Neural progenitor cell (in vitro differentiated cells): ENCODE data around the gene HTD2. TPM values are rescaled to one million over a fixed set of nuclear protein-coding genes. Genes with fewer than 3 reads are reported as not detected.

Experiments
- DNase-seq: peaks from one replicate; pipeline ENCODE4 v3.0.0-alpha.2; 2016; ENCODE audit warnings: low spot score
- H2AFZ ChIP-seq: fragments of 200-600 bp; sonication (generic); replicated peaks from 2 replicates; pipeline ENCODE4 v1.6.1; 2016; ENCODE audit warnings: antibody characterized with exemption
- H3F3A ChIP-seq: fragments of 200-600 bp; sonication (generic); 2 replicates; pipeline ENCODE4 v1.6.1; 2016; ENCODE audit warnings: antibody characterized with exemption, low read depth
- H3K27ac ChIP-seq: fragments of 200-600 bp; sonication (generic); 2 replicates; pipeline ENCODE4 v1.5.1; 2016; ENCODE audit warnings: mild to moderate bottlenecking
- H3K27me3 ChIP-seq: fragments of 200-600 bp; sonication (generic); 2 replicates; pipeline ENCODE4 v1.6.1; 2016; ENCODE audit warnings: mild to moderate bottlenecking, moderate library complexity
- H3K36me3 ChIP-seq: fragments of 200-600 bp; sonication (generic); 2 replicates; pipeline ENCODE4 v1.5.1; 2016
- H3K4me1 ChIP-seq: fragments of 200-600 bp; sonication (generic); 2 replicates; pipeline ENCODE4 v1.6.1; 2016; ENCODE audit warnings: mixed run types
- H3K4me2 ChIP-seq: fragments of 200-600 bp; sonication (generic); 2 replicates; pipeline ENCODE4 v1.6.1; 2016
- H3K4me3 ChIP-seq: fragments of 200-600 bp; sonication (generic); 2 replicates; pipeline ENCODE4 v1.5.1; 2016
- H3K79me2 ChIP-seq: fragments of 200-600 bp; sonication (generic); 2 replicates; pipeline ENCODE4 v1.6.1; 2016; ENCODE audit warnings: low read depth
- H3K9ac ChIP-seq: fragments of 200-600 bp; sonication (generic); 2 replicates; pipeline ENCODE4 v1.6.1; 2016
- H3K9me3 ChIP-seq: fragments of 200-600 bp; sonication (generic); 2 replicates; pipeline ENCODE4 v1.5.1; 2016; ENCODE audit warnings: low read depth
- H4K20me1 ChIP-seq: fragments of 200-600 bp; sonication (generic); 2 replicates; pipeline ENCODE4 v1.6.1; 2016; ENCODE audit warnings: low read depth
- H3K27ac Mint-ChIP-seq: 3 replicates; pipeline ENCODE4 v1.8.0; 2021; ENCODE audit warnings: mixed read lengths
- H3K27me3 Mint-ChIP-seq: 2 replicates; pipeline ENCODE4 v1.8.0; 2022; ENCODE audit warnings: low read depth, mild to moderate bottlenecking, inconsistent platforms, moderate library complexity, mixed read lengths; ENCODE audit not compliant: insufficient read depth
- H3K36me3 Mint-ChIP-seq: 3 replicates; pipeline ENCODE4 v1.8.0; 2021; ENCODE audit warnings: mixed read lengths
- H3K4me1 Mint-ChIP-seq: 3 replicates; pipeline ENCODE4 v1.8.0; 2021; ENCODE audit warnings: mixed read lengths
- H3K4me3 Mint-ChIP-seq: 3 replicates; pipeline ENCODE4 v1.8.0; 2021; ENCODE audit warnings: mild to moderate bottlenecking, moderate library complexity, mixed read lengths
- H3K9me3 Mint-ChIP-seq: 3 replicates; pipeline ENCODE4 v1.8.0; 2020; ENCODE audit warnings: mixed read lengths
- CTCF ChIP-seq: fragments of 200-600 bp; sonication (generic); IDR thresholded peaks from 2 replicates; pipeline ENCODE4 v1.5.1; 2017; ENCODE audit warnings: antibody characterized with exemption, mild to moderate bottlenecking
- EZH2 ChIP-seq: fragments of 200-600 bp; sonication (generic); IDR thresholded peaks from 2 replicates; pipeline ENCODE4 v1.6.1; 2017; ENCODE audit warnings: antibody characterized with exemption, mild to moderate bottlenecking, moderate library complexity
- EZH2phosphoT487 ChIP-seq: fragments of 200-600 bp; sonication (generic); IDR thresholded peaks from 2 replicates; pipeline ENCODE4 v1.6.1; 2017; ENCODE audit warnings: antibody characterized with exemption
- total RNA-seq: library from RNA; depleted of rRNA; stranded (reverse); fragments of >200 nt; gene quantifications from 2 replicates; pipeline ENCODE4 v1.2.3, GENCODE V29; 2015; ENCODE audit warnings: low replicate concordance

The HTD2 gene
- total RNA-seq, 1 donor from 2014 or later: 29.5 TPM

- Histone ChIP-seq H2AFZ (no peak overlapping the region), H3K4me2 (no peak overlapping the region), H3K79me2 (peaks cover 15% of the 10 kb centered on the region), H3K9ac (no peak overlapping the region), H3K4me1 (peaks cover 11% of the 10 kb centered on the region), H4K20me1 (peaks cover 12% of the 10 kb centered on the region), H3K27me3 (no peaks in the 10 kb centered on the region), H3K9me3 (no peaks in the 10 kb centered on the region), H3K27ac (no peak overlapping the region), H3K4me3 (no peak overlapping the region), H3K36me3 (peaks cover 4% of the 10 kb centered on the region), H3F3A (peaks cover 20% of the 10 kb centered on the region)
- Mint-ChIP-seq H3K4me1 (peaks cover 5% of the 10 kb centered on the region), H3K9me3 (no peaks in the 10 kb centered on the region), H3K4me3 (no peak overlapping the region), H3K36me3 (peaks cover 23% of the 10 kb centered on the region), H3K27me3 (peaks cover 2% of the 10 kb centered on the region), H3K27ac (no peak overlapping the region)
- DNase-seq: no peak
- TF ChIP-seq EZH2 (no peak), CTCF (no peak), EZH2phosphoT487 (no peak)
Observed at GRCh38 chr3:58317811-58318210, 11.5 kb downstream of the HTD2 start.

GRCh38 chr3:58321791-58322190, 15.5 kb downstream of the HTD2 start:
- no peak overlapping the region for H3K4me3 ChIP-seq
- no peak for TF ChIP-seq EZH2
- no peak for TF ChIP-seq CTCF
- no peak for TF ChIP-seq EZH2phosphoT487
- H3K79me2 ChIP-seq: no peaks in the 10 kb centered on the region
- H3K27me3 ChIP-seq: no peaks in the 10 kb centered on the region
- Mint-ChIP-seq H3K27me3 (no peaks in the 10 kb centered on the region), H3K36me3 (peaks cover 10% of the 10 kb centered on the region), H3K4me3 (no peak overlapping the region), H3K27ac (no peak overlapping the region), H3K4me1 (peaks cover 17% of the 10 kb centered on the region), H3K9me3 (no peaks in the 10 kb centered on the region)
- no peaks in the 10 kb centered on the region for H3K9me3 ChIP-seq
- peaks cover 26% of the 10 kb centered on the region for H3F3A ChIP-seq
- H2AFZ ChIP-seq: no peak overlapping the region
- H3K4me1 ChIP-seq: peaks cover 11% of the 10 kb centered on the region
- H3K4me2 ChIP-seq: peak overlapping the region; percentile 62
- peak overlapping the region; percentile 50 for H3K27ac ChIP-seq
- no peak overlapping the region for H3K9ac ChIP-seq
- H3K36me3 ChIP-seq: peaks cover 4% of the 10 kb centered on the region
- no peak for DNase-seq
- peaks cover 12% of the 10 kb centered on the region for H4K20me1 ChIP-seq

GRCh38 chr3:58322793-58323192, 16.5 kb downstream of the HTD2 start:
- TF ChIP-seq EZH2phosphoT487 (no peak), CTCF (no peak), EZH2 (no peak)
- peaks cover 1% of the 10 kb centered on the region for H3K36me3 ChIP-seq
- H2AFZ ChIP-seq: no peak overlapping the region
- peaks cover 6% of the 10 kb centered on the region for H3K36me3 Mint-ChIP-seq
- H3K4me1 ChIP-seq: peaks cover 11% of the 10 kb centered on the region
- H3K4me1 Mint-ChIP-seq: peaks cover 17% of the 10 kb centered on the region
- H3K27ac Mint-ChIP-seq: no peak overlapping the region
- no peaks in the 10 kb centered on the region for H3K79me2 ChIP-seq
- no peaks in the 10 kb centered on the region for H3K9me3 Mint-ChIP-seq
- no peak for DNase-seq
- peaks cover 26% of the 10 kb centered on the region for H3F3A ChIP-seq
- H4K20me1 ChIP-seq: peaks cover 12% of the 10 kb centered on the region
- no peaks in the 10 kb centered on the region for H3K9me3 ChIP-seq
- H3K27ac ChIP-seq: no peak overlapping the region
- no peaks in the 10 kb centered on the region for H3K27me3 Mint-ChIP-seq
- no peak overlapping the region for H3K4me3 ChIP-seq
- H3K27me3 ChIP-seq: no peaks in the 10 kb centered on the region
- H3K4me3 Mint-ChIP-seq: no peak overlapping the region
- no peak overlapping the region for H3K9ac ChIP-seq
- H3K4me2 ChIP-seq: no peak overlapping the region
